Inferior parietal cortex (tissue), 1 donor: ENCODE results near the gene RPL26.
"Not testable (repeated sequence)": the region's sequence is repeated elsewhere in the genome, so short reads cannot be mapped to it uniquely, and the experiment has no call there.

Experiments
- DNase-seq: peaks from one replicate; pipeline ENCODE4 v3.0.0-alpha.2; 2016; ENCODE audit errors: extremely low spot score

Gene RPL26

GRCh38 chr17:8366231-8366630 is 16.8 kb downstream of the RPL26 start:
- DNase-seq, result no peak

- no peak for DNase-seq
Measured at GRCh38 chr17:8365143-8365542, 17.9 kb downstream of the RPL26 start.

DNA sequence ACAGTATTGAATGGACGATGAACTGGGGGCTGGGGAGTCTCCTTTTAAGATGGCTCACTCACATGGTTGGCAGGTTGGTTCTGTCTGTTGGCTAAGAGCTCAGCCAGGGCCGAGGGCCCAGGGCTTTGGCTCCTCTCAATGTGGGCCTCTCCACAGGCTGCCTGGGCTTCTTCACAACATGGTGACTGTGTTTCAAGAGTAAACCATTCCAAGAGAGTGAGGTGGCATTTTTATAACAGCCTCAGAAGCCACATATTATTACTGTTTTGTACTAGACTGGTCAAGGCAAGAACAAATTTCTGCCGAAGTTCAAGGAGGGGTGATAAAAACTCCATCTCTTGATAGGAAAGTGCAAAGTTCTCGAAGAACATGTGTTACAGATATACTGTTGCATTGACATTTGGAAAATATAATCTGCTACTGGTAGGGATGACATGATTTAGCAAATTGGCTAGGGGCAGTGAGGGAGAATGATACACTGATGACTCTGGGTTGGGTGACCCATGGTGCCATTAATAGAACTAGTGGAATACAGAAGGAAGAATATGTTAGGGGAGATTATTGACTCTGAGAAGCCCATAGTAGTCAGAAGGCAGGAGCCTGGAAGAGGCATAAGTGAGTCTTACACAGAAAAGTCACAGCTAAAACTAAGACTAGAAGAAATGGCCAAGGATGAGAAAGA is 20.2 kb downstream of the RPL26 start:
- DNase-seq, result no peak

DNA sequence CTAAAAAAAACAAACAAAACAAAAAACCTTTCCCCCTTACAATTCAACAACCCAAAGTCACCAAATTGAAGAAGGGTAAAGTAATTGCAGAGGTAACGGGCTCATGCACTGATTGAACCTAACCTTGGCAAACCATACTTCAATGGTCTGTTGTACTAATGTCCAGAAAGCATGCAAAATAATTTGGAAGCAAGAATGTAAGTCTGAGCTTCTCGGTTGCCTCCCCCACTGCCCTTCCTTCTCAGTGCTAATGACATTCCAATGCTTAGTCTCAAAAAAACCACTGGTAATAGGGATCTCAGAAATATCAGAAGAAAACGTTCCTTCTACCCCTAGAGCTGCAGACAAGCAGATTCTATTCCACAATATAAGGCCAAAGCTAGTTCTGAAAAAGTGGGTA is 22.2 kb downstream of the RPL26 start:
- no peak for DNase-seq

GRCh38 chr17:8360260-8360659 is 22.7 kb downstream of the RPL26 start:
- DNase-seq, result no peak

GRCh38 chr17:8359769-8360168 is 23.2 kb downstream of the RPL26 start:
- peak; percentile 47 for DNase-seq

DNA sequence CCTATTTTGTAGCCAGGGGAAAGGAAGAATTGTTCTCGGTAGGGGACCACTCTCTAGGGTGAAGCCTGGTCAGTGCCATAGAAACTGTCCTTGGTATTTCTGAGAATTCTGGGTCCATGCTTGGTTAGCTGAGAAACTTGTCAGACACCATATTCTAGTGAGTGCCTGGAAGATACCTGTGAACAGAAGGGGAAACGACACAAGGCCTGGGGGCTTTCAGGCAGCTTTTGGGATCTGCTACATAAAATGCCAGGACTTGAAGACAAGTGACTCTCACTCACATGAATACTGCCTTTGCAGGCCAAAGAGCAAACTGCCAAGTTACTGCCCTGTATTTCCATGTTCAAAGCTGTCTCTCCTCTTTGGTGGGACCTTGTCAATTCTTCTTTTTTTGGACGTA is 25.1 kb downstream of the RPL26 start:
- no peak for DNase-seq

GRCh38 chr17:8354236-8354635 is 28.8 kb downstream of the RPL26 start:
- no peak for DNase-seq

DNA sequence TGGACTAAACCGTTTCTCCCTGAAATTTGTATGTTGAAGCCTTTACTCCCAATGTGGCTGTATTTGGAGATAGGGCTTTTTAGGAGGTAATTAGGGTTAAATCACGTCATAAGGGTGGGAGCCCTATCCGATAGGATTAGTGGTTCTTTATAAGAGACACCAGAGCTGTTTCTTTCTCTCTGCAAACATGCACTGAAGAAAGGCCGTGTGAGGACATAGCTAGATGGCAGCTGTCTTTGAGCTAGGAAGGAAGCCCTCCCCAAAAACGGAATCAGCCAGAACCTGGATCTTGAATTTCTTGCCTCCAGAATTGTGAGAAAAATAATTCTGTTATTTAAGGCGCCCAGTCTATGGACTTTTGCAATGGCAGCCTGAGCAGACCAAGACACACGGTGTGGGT is 29.3 kb downstream of the RPL26 start:
- no peak for DNase-seq

- DNase-seq, result no peak
Measured at GRCh38 chr17:8350339-8350738, 32.7 kb downstream of the RPL26 start.

- not testable (repeated sequence) for DNase-seq
Measured at GRCh38 chr17:8347001-8347400, 36.0 kb downstream of the RPL26 start.

GRCh38 chr17:8345951-8346665 is 36.9 kb downstream of the RPL26 start:
- DNase-seq, result no peak

DNA sequence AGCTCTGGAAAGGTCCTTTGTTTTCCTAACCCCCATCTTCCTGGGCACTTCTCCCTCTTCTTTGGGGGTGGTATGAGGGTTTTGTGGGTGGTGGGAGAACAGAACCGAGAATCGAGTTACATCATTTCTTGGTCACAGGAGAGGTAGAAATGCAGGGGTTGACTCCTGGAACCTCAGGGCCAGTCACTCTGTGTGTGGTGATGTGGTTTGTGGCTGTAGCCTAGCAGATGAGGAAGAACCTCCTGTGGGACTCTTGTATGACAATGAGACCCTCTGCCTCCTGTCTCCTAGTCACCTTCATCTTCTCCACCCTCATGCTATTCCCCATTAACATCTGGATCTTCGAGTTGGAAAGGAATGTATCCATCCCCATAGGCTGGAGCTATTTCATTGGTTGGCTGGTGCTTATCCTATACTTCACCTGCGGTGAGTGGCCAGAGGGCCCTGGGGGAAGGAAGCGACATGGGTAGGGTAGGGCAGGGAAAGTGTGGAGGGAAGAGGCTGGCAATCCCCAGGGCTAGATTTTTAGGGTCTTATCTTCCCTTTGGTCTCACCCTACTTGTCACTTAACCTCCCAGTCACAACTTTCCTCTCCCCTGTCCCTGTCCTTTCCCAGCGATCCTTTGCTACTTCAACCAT is 37.8 kb downstream of the RPL26 start:
- no peak for DNase-seq

- DNase-seq, result no peak
Measured at GRCh38 chr17:8341456-8341855, 41.5 kb downstream of the RPL26 start.

- no peak for DNase-seq
Measured at GRCh38 chr17:8339540-8339939, 43.5 kb downstream of the RPL26 start, which contains the start of gene ODF4. Gene ODF4 (plus strand): TSS chr17:8339840. CDS start chr17:8340052, 212 bp downstream.

DNA sequence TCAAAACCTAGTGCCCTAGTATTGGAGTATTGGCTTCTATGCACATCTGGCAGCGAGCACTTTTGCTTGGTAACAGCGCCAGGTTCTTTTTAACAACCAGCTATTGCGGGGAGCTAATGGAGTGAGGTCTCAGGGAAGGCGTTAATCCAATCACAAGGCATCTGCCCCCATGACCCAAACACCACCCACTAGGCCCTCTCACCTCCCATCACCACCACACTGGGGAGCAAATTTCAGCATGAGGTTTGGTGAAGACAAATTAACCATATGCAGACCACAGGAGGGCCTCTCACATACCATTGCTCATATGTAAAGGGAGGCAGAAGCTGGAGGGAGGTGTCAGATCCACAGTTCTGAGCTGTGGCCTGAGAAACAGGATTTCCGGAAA is 44.2 kb downstream of the RPL26 start:
- DNase-seq, result no peak

- no peak for DNase-seq
Measured at GRCh38 chr17:8337802-8338752, 44.9 kb downstream of the RPL26 start.

GRCh38 chr17:8333281-8333680 is 49.7 kb downstream of the RPL26 start:
- DNase-seq, result no peak

GRCh38 chr17:8332688-8333087 is 50.3 kb downstream of the RPL26 start:
- DNase-seq, result no peak

GRCh38 chr17:8332128-8332527 is 50.9 kb downstream of the RPL26 start:
- DNase-seq, result no peak
